Calu3 (cell line): ENCODE data around the gene CHN2. TPM values are rescaled to one million over a fixed set of nuclear protein-coding genes. Genes with fewer than 3 reads are reported as not detected.

Source experiments
- BruUV-seq: library from RNA; stranded (reverse); fragments of 400-500 nt; replicated peaks from 2 replicates; lab custom pipeline; 2021; lab: Mats Ljungman, UMichigan
- CTCF ChIA-PET: fragments of 300-600 bp; sonication (Branson Sonifier 250); formaldehyde crosslinking; loops from one replicate; lab custom pipeline; 2022; ENCODE audit warnings: antibody characterized with exemption; lab: Charles Lee
- DNase-seq: peaks from one replicate; pipeline ENCODE4 v3.0.0; 2022
- H3K27ac Mint-ChIP-seq: one replicate; pipeline ENCODE4 v1.8.0; 2022; ENCODE audit warnings: mixed read lengths; ENCODE audit not compliant: unreplicated experiment
- H3K27me3 Mint-ChIP-seq: one replicate; pipeline ENCODE4 v1.8.0; 2022; ENCODE audit warnings: mixed read lengths; ENCODE audit not compliant: unreplicated experiment
- H3K36me3 Mint-ChIP-seq: one replicate; pipeline ENCODE4 v1.8.0; 2022; ENCODE audit warnings: mild to moderate bottlenecking, moderate library complexity, mixed read lengths; ENCODE audit not compliant: insufficient read depth, unreplicated experiment
- H3K4me1 Mint-ChIP-seq: one replicate; pipeline ENCODE4 v1.8.0; 2022; ENCODE audit warnings: mild to moderate bottlenecking, low read depth, mixed read lengths; ENCODE audit not compliant: unreplicated experiment
- H3K4me3 Mint-ChIP-seq: one replicate; pipeline ENCODE4 v1.8.0; 2022; ENCODE audit warnings: mild to moderate bottlenecking, low read depth, moderate library complexity, mixed read lengths; ENCODE audit not compliant: unreplicated experiment
- H3K9me3 Mint-ChIP-seq: one replicate; pipeline ENCODE4 v1.8.0; 2022; ENCODE audit warnings: low read depth, mixed read lengths; ENCODE audit not compliant: unreplicated experiment
- CTCF ChIP-seq: fragments of 200-600 bp; IDR thresholded peaks from one replicate; pipeline ENCODE4 v1.8.0; 2022; ENCODE audit warnings: antibody characterized with exemption; ENCODE audit not compliant: unreplicated experiment
- intact Hi-C: fragments of 100-400 bp; cut with micrococcal nuclease; formaldehyde crosslinking; loops from one replicate; pipeline ENCODE4 v1.10.0; 2022; ENCODE audit not compliant: unreplicated experiment
- total RNA-seq: library from RNA; stranded (reverse); gene quantifications from 2 replicates; pipeline ENCODE4 v1.2.3, GENCODE V29; 2022

CHN2 gene
- total RNA-seq, 1 experiment from 2014 or later, result 12.4 TPM

GRCh38 chr7:29290829-29291228 is 96.3 kb downstream of the CHN2 start:
- BruUV-seq, result no TSS peak
- no peaks in the 10 kb centered on the region for H3K36me3 Mint-ChIP-seq
- DNase-seq, result no peak
- TF ChIP-seq CTCF, result no peak
- no peaks in the 10 kb centered on the region for H3K9me3 Mint-ChIP-seq
- peaks cover 28% of the 10 kb centered on the region for H3K4me1 Mint-ChIP-seq
- CTCF ChIA-PET, result interaction anchor here (0.5 kb wide), 1 partner anchor 10 kb away, joined by 4 read pairs; no protein-coding TSS in a partner anchor
- no peak overlapping the region for H3K27ac Mint-ChIP-seq
- intact Hi-C loops, result no loop called here
- H3K27me3 Mint-ChIP-seq, result no peaks in the 10 kb centered on the region
- no peak overlapping the region for H3K4me3 Mint-ChIP-seq

GRCh38 chr7:29291723-29292618 is 97.4 kb downstream of the CHN2 start:
- Mint-ChIP-seq H3K27me3 (no peaks in the 10 kb centered on the region), H3K4me1 (peaks cover 21% of the 10 kb centered on the region), H3K9me3 (no peaks in the 10 kb centered on the region), H3K27ac (no peak overlapping the region), H3K36me3 (no peaks in the 10 kb centered on the region), H3K4me3 (no peak overlapping the region)
- CTCF ChIA-PET, result no interaction called here
- DNase-seq, result no peak
- intact Hi-C loops, result no loop called here
- no TSS peak for BruUV-seq
- no peak for TF ChIP-seq CTCF

- no peak for DNase-seq
- BruUV-seq, result no TSS peak
- Mint-ChIP-seq H3K27me3 (no peaks in the 10 kb centered on the region), H3K36me3 (no peaks in the 10 kb centered on the region), H3K4me1 (peaks cover 10% of the 10 kb centered on the region), H3K27ac (no peak overlapping the region), H3K4me3 (no peak overlapping the region), H3K9me3 (no peaks in the 10 kb centered on the region)
- CTCF ChIA-PET, result interaction anchor here (0.6 kb wide), 1 partner anchor 120 kb away, joined by 6 read pairs; no protein-coding TSS in a partner anchor
- TF ChIP-seq CTCF, result no peak
- intact Hi-C loops, result no loop called here
These were observed 98.5 kb downstream of the CHN2 start for GRCh38 chr7:29292886-29293658.

DNA sequence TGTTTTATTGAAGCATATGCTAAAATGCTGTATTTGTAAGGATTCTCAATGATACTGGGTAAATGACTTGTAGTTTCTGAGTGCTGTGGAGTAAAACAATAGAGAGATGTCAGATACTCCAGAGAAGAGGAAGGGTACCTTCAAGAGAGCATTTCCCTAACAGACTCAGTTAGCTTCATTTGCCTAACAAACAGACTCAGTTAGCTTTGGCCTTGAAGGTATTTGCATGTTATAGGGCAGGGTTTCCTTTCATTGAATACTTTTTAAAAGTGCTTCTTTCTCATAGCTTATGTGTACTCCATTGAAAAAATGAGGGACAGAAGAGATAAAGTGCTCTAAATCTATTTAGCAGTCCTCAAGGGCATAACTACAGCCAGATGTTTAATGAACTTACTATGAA is 101.8 kb downstream of the CHN2 start:
- DNase-seq, result no peak
- intact Hi-C loops, result no loop called here
- Mint-ChIP-seq H3K4me1 (peaks cover 12% of the 10 kb centered on the region), H3K36me3 (no peaks in the 10 kb centered on the region), H3K9me3 (no peaks in the 10 kb centered on the region), H3K27ac (no peak overlapping the region), H3K27me3 (no peaks in the 10 kb centered on the region), H3K4me3 (no peak overlapping the region)
- BruUV-seq, result no TSS peak
- CTCF ChIA-PET, result interaction anchor here (0.7 to 1.0 kb wide), 2 partner anchors 17 to 69 kb away, joined by 3 to 5 read pairs; no protein-coding TSS in a partner anchor
- no peak for TF ChIP-seq CTCF
